ENCODE data around the gene MARCKS.

The MARCKS gene

GRCh38 chr6:113856625-113857555 lies at the start of gene MARCKS:
MARCKS (plus strand) TSS chr6:113857345; CDS start chr6:113857746, 401 bp downstream.
- peak; percentile 89 for DNase-seq (ENCODE audit: low read depth)

- no peak for DNase-seq (ENCODE audit: low read depth)
Measured at GRCh38 chr6:113809826-113810225, 47.3 kb upstream of the MARCKS start.

GRCh38 chr6:113813142-113813541 lies 44.0 kb upstream of the MARCKS start:
- peak; percentile 46 for DNase-seq (ENCODE audit: low read depth)

GRCh38 chr6:113818578-113818977 lies 38.6 kb upstream of the MARCKS start:
- peak; percentile 4 for DNase-seq (ENCODE audit: low read depth)

GRCh38 chr6:113819169-113819830 lies 37.8 kb upstream of the MARCKS start:
- no peak for DNase-seq (ENCODE audit: low read depth)

GRCh38 chr6:113820761-113821160 lies 36.4 kb upstream of the MARCKS start:
- DNase-seq (ENCODE audit: low read depth), result no peak

- DNase-seq (ENCODE audit: low read depth), result no peak
Measured at GRCh38 chr6:113821445-113821844, 35.7 kb upstream of the MARCKS start.

GRCh38 chr6:113823916-113824315 lies 33.2 kb upstream of the MARCKS start:
- DNase-seq (ENCODE audit: low read depth), result no peak

- DNase-seq (ENCODE audit: low read depth), result peak; percentile 26
Measured at GRCh38 chr6:113824411-113824810, 32.7 kb upstream of the MARCKS start.

GRCh38 chr6:113824866-113825265 lies 32.3 kb upstream of the MARCKS start:
- no peak for DNase-seq (ENCODE audit: low read depth)

- peak; percentile 75 for DNase-seq (ENCODE audit: low read depth)
Measured at GRCh38 chr6:113825781-113826180, 31.4 kb upstream of the MARCKS start.

- DNase-seq (ENCODE audit: low read depth), result no peak
Measured at GRCh38 chr6:113828984-113829695, 28.0 kb upstream of the MARCKS start.

GRCh38 chr6:113829696-113830045 lies 27.5 kb upstream of the MARCKS start:
- DNase-seq (ENCODE audit: low read depth), result peak; percentile 8

GRCh38 chr6:113830140-113830539 lies 27.0 kb upstream of the MARCKS start:
- DNase-seq (ENCODE audit: low read depth), result no peak

- DNase-seq (ENCODE audit: low read depth), result peak; percentile 4
Measured at GRCh38 chr6:113833537-113833936, 23.6 kb upstream of the MARCKS start.

GRCh38 chr6:113837170-113837569 lies 20.0 kb upstream of the MARCKS start:
- DNase-seq (ENCODE audit: low read depth), result no peak

- no peak for DNase-seq (ENCODE audit: low read depth)
Measured at GRCh38 chr6:113842165-113842564, 15.0 kb upstream of the MARCKS start.

GRCh38 chr6:113843500-113844073 lies 13.6 kb upstream of the MARCKS start:
- DNase-seq (ENCODE audit: low read depth), result no peak

- DNase-seq (ENCODE audit: low read depth), result no peak
Measured at GRCh38 chr6:113846577-113846976, 10.6 kb upstream of the MARCKS start.

GRCh38 chr6:113847447-113847846 lies 9.7 kb upstream of the MARCKS start:
- DNase-seq (ENCODE audit: low read depth), result no peak

- no peak for DNase-seq (ENCODE audit: low read depth)
Measured at GRCh38 chr6:113848280-113848679, 8.9 kb upstream of the MARCKS start.

- DNase-seq (ENCODE audit: low read depth), result no peak
Measured at GRCh38 chr6:113848811-113849210, 8.3 kb upstream of the MARCKS start.

All from fibroblast of gingiva (primary cell).